DOHH2 (cell line): ENCODE data around the gene RCE1.

Experiments
- EZH2phosphoT487 ChIP-seq: fragments of 200-600 bp; sonication (generic); IDR thresholded peaks from 2 replicates; pipeline ENCODE4 v1.6.1; 2017; ENCODE audit warnings: borderline replicate concordance, mild to moderate bottlenecking, antibody characterized with exemption, low read length, moderate library complexity, mixed read lengths
- TF ChIP-seq, protein P1 (sequence below): fragments of 200-600 bp; sonication (generic); IDR thresholded peaks from one replicate; pipeline ENCODE4 v1.5.1; 2014; ENCODE audit warnings: antibody characterized with exemption, mild to moderate bottlenecking, low read depth, low read length; ENCODE audit not compliant: poor library complexity, severe bottlenecking

GRCh38 chr11:66868726-66869566, 25.7 kb downstream of the RCE1 start:
- TF ChIP-seq, protein P1, sequence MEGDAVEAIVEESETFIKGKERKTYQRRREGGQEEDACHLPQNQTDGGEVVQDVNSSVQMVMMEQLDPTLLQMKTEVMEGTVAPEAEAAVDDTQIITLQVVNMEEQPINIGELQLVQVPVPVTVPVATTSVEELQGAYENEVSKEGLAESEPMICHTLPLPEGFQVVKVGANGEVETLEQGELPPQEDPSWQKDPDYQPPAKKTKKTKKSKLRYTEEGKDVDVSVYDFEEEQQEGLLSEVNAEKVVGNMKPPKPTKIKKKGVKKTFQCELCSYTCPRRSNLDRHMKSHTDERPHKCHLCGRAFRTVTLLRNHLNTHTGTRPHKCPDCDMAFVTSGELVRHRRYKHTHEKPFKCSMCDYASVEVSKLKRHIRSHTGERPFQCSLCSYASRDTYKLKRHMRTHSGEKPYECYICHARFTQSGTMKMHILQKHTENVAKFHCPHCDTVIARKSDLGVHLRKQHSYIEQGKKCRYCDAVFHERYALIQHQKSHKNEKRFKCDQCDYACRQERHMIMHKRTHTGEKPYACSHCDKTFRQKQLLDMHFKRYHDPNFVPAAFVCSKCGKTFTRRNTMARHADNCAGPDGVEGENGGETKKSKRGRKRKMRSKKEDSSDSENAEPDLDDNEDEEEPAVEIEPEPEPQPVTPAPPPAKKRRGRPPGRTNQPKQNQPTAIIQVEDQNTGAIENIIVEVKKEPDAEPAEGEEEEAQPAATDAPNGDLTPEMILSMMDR = peak; percentile 88
- TF ChIP-seq EZH2phosphoT487 = no peak
